HG02884 (cell line): ENCODE data around the gene BMPR1A.

Experiments
- ATAC-seq: cut with Tn5 transposase; IDR thresholded peaks from one replicate; pipeline ENCODE4 v1.9.1; 2021; ENCODE audit warnings: mild to moderate bottlenecking, moderate library complexity; ENCODE audit not compliant: unreplicated experiment

The BMPR1A gene

DNA sequence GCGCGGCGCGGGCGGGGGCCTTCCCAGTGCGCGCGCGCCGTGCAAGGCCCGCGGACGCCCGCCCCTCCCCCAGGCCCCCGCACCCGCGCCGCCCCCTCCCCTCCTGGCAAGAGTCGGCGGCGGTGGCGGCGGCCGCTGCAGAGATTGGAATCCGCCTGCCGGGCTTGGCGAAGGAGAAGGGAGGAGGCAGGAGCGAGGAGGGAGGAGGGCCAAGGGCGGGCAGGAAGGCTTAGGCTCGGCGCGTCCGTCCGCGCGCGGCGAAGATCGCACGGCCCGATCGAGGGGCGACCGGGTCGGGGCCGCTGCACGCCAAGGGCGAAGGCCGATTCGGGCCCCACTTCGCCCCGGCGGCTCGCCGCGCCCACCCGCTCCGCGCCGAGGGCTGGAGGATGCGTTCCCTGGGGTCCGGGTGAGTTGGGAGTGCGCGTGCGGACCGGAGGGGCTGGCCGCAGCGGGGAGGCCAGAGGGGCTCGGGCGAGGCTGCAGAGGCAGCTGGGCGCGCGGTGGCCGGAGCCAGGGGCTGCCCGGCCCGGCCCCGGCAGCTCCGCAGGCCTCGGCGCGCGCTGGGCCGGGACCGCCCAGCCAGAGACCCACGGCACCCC, at the start of gene BMPR1A:
Gene BMPR1A (plus strand): TSS at position 109 of the 602 bp plus-strand sequence. CDS start 119,400 bp downstream, outside the sequence.
- ATAC-seq: peak; percentile 29

DNA sequence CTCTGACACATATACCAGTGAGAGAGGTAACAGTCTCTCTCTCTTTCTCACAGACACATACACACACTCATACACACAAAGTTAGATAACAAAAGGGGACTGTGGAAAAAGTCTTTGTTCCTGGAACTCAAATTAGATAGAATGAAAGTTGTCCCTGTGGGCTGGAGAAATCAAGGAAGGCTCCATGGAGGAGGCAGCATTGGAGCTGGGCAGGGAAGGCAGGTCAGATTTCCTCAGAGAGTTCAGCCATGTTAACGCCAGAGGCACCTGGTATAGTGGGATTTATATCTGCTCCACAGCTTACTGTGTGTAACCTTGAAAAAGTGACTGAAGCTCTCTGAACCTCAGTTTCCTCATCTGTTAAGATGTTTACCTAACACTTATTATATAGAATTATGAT, 49.4 kb upstream of the BMPR1A start:
- ATAC-seq: no peak

DNA sequence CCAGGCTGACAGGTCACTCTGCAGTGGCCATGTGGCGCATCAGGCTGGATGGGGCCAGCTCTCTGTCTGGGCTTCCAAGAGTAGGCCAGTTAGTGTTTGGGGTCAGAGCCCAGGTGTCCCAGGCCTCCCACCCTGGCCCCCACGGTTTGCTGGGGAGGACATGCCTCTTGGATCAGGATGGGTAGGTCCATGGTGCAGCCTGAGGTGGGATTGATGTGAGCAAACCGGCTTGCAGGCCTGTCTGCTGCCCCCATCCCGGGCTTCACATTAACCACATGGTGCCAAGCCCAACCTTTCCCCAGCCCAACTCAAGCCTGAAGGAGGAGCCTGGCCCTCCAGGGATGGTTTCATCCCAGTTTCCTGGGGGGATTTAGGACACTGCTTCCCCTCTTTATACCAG, 48.9 kb upstream of the BMPR1A start:
- ATAC-seq: no peak

DNA sequence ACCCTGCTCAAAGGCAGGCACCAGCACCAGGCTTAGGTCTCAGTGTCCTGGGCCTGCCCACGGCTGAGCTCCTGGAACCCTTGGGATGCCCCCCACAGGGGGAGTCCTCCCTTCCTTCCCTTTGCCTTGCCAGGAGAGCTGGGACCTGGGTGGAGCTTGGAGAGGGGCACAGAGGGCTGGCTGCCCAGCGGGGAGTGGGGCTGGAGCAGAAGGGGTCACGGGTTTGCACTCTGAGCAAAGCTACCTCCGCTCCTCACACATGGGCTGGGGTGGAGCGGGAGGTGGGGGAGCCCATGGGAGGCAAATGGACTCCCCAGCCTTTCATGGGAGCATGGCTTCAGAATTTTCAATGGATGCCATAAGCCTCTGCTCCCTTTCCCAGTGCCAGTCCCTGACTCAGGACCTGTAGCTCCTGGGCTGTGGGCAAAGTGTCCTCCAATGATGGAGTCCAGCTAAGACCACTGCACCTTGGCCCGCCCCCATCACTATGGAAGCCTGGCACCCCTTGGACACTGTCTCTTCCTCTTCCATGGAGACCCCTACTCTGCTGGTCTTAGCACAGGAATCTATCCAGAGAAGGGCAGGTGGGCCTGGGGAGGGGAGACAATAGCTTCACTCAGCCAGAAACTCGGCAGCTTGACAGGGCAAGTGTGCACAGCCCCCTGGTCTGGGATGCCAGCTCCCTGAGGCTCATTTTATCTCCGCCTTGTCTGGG, 48.2 kb upstream of the BMPR1A start:
- ATAC-seq: no peak

DNA sequence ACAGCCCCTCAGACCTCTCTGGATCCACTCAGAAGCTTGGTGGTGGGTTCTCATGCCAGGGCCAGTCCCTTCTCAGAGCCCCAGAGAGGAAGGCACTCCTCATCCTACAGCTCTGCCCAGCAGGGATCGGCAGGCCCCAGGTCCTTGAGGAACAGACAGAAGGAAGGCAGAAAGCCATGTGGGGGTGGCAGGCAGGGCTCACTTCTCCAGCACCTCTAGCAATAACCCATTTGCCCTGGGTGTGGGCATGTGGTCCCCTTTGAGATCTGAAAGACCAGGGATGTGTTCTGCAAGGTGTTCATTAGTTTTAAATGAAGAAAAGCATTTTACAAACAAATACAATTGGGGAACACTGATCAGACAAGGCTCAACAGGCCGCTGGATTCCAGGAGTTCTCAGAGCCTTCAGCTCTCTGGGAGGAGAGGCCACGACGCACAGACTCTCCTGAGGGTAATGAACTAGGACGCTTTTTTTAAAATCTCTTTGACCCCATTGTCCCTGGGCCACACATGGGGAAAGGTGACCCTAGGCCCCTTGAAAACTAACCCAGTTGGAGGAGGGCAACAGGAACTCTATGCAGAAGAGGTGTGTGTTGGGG, 47.5 kb upstream of the BMPR1A start:
- no peak for ATAC-seq

DNA sequence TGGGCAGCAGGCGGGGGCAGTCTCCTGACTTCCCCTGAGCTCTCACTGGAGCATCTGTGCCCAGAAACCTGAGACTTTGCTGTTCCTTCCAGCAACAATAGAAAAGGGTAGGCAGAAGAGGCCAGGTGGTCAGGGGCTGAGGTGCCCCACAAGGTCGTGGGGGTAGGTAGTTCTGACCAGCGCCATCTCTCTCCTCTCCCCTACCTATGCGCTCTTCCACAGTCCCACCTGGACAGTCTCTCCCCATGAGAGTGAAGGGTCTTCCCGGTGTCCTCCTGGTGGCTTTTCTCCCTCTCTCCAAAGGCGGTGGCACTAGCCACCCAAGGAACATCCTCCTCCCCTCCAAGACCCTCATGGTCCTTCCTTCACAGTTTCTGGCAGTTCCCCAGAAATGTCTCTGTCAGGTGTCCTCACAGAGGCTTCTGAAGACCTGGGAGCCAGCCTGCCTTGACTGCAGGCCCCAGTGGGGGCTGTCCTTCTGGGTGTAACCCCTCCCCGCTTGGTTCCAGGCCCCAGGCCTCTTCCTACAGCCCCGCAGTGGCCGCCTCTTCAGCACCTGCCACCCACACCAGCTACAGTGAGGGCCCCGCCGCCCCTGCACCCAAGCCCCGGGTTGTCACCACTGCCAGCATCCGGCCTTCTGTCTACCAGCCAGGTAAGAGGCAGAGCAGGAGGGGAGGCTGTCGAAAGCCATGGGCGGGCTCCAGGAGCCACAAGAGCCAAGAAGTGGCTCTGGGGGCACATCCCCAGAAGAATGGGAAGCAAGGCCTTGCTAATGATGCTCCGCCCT, 46.8 kb upstream of the BMPR1A start:
- no peak for ATAC-seq

DNA sequence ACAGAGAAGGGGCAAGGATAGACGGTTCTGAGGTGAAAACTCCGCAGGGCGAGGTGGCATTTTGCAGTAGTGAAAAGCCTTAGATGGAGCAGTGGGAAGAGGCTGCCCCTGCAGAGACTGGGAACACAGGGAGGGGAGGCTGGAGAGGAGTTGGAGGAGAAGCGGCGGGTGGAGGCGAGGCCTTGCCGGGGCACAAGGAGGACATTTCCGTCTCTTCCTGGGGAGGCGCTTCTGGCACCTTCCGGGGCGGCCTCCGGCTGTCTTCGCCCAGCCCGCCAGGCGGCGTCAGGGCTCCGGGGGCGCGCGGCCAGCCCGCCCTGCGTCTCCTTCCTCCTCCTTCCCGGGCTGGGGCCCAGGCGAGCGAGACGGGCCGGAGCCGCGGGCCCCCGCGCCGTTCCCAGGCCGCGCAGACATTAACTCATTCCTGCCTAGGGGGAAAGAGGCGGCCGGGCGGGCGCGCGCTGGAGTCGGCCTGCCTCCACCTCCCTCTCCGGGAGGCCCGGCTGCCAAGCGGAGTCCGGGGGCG, 45.4 kb upstream of the BMPR1A start:
- peak; percentile 82 for ATAC-seq

DNA sequence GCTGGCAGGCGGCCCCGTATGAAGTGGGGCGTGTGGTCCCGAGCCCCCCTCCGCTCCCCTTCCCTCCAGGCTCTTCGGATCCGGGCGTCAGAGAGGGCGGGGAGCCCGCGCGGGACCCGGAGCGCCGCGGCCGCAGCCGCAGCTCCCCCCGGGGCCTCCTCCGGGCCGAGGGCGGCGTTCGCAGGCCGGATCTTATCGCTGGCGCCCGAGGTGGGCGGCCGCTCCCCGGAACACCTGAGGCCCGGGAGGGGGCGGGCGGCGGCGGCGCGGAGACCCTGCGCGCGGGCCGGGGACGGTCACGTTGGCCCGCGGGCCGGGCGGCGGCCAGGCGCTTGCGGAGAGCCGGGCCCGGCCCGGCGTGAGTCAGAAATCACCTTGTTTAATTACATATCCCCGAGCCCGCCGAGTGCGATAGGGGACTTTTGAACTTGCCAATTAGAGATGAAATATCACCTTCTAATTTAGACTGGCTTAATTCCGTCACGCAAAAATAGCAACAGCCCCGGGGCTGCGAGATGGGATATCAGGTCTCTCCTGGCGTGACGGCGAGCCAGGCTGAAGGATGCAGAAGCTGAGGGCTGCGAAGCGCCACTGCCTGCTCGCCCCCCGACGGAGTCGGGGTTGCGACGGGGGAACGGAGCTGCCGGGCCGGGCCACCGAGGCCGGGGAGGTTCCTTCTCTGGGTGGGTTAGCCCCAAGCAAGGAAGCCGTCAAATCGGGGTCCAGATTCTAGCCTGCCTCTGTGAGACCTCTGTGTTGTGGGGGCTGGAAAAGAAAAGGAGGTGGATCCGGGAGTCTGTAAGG, 44.7 kb upstream of the BMPR1A start:
- ATAC-seq: peak; percentile 42

DNA sequence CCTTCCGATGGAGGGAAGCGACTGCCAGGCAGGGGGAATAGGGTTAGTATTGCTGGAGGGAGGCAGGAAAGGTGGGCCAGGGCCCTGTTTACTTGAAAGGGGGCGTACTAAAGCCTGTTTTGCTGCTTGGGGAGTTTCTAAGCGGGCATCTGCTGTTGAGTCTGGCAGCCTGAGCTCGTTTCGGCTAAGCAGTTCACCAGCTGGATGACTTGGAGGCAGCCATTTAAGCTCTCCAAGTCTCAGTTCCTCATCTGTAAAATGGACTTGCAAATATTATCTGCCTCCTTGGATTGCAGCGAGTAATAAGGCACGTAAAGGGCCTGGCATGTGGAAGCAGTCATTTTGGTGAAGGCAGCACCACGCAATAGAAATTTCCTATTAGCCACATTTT, 44.1 kb upstream of the BMPR1A start:
- ATAC-seq: peak; percentile 16

DNA sequence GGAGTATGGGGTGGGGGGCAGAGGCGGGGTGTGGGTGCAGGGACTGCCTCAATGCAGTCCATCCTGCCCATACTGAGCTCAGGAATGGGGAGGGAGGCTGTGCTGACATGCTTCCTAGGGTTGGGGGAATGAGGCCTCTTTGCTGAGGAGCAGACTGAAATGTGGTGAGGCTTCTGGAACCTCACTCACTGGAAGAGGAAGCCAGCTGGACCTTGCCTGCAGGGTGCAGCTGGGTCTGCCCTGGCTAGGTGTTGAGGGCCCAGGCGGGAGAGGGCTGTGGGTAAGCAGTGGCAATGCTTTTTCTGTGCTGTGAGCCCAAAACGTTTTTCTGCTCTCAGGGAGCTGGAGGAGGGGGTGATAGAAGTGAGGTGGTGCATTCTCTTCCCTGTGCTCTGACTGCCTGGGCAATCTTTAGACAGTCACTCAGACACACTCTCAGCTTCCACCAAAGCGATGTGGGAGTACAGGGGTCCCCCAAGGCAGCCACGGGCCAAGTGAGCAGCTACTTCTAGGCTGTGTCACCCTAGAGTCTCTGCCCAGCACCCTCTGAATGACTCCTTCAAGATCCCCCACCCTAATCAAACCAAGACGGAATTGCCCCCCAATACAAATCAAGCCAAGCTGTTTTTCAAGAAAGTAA, 41.1 kb upstream of the BMPR1A start:
- no peak for ATAC-seq

DNA sequence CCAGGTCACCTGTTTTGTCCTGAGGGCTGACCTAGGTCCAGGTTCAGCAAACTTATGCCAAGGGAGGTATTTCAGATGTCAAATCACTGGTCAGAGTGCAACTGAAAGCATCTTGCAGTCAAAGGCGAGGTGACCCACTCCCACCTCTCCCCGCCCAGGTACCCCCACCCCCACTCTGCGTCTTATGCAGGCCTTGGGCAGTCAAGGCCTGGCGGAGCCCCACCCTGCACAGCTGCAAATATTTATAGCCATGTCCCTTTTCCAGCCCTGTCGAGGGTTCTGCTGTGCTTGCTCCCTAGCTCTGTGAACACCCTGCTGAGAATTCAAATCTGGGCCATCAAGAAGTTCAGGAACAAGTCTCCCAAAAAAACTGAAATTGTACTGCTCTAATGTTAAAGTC, 40.6 kb upstream of the BMPR1A start:
- no peak for ATAC-seq

DNA sequence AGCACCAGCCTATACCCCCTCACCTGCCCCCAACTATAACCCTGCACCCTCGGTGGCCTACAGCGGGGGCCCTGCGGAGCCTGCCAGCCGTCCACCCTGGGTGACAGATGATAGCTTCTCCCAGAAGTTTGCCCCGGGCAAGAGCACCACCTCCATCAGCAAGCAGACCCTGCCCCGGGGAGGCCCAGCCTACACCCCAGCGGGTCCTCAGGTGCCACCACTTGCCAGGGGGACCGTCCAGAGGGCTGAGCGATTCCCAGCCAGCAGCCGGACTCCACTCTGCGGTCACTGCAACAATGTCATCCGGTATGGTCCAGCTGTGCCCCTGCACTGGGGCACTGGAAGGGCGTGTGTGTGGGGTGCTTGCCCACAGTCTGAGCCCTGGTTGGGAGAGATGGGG, 40.0 kb upstream of the BMPR1A start:
- ATAC-seq: no peak

DNA sequence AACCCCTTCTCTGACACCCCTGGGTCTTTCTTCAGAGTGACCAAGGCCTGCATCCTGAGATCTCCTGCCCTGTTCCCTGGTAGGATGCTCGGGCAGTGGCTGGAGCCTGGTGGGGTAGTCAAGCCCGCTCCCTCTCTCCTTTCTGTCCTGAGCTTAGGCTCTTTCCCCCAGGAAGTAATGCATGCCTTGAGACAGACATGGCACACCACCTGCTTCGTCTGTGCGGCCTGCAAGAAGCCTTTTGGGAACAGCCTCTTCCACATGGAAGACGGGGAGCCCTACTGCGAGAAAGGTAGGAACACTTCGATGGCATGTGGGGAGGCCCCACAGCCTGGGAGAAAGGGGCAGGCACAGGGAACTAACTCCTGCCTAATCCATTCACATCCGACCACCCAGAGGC, 37.9 kb upstream of the BMPR1A start:
- ATAC-seq: no peak

DNA sequence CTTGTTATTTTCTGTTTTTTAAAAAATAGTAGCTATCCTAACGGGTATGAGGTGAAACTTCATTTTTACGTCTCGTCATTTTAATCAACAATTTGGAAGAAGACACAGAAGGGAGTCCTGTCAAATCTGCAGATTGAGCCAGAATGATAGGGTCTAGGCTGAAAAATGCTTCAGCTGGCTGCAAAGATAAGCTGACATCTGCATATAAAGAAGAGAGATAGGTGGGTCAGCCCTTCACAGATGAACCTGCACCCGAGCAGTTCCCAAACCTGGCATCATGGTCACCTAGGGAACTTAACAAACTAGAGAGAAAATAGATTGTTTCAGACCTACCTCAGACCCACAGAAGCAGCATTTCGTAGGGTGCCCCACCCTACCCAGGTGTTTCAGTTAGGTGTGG, 35.2 kb upstream of the BMPR1A start:
- ATAC-seq: no peak

DNA sequence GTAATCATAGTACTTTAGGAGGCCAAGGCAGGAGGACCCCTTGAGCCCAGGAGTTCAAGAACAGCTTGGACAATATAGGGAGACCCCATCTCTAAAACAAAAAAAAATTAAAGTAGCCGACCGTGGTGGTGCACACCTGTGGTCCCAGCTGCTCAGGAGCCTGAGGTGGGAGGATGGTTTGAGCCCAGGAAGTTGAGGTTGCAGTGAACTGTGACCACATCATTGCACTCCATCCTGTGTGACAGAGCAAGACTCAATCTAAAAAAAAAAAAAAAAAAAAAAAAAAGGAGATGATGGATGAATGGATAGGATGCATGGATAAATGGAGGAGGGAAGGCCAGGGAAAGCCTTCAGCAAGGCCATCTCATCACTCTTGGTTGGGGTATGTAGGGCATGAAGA, 33.4 kb upstream of the BMPR1A start:
- no peak for ATAC-seq

DNA sequence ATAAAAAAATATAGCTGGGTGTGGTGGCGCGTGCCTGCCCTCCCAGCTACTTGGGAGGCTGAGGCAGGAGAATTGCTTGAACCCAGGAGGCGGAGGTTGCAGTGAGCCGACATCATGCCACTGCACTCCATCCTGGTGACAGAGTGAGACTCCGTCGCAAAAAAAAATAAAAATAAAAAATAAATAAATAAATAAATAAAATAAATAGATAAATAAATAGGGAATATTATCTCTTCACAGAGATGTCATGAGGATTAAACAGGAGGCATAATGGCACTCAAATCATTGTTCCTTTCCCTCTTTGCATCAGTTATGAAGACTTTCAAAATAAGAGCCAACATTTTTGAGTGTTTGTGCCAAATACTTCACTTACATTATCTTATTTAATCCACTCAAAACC, 32.0 kb upstream of the BMPR1A start:
- no peak for ATAC-seq

DNA sequence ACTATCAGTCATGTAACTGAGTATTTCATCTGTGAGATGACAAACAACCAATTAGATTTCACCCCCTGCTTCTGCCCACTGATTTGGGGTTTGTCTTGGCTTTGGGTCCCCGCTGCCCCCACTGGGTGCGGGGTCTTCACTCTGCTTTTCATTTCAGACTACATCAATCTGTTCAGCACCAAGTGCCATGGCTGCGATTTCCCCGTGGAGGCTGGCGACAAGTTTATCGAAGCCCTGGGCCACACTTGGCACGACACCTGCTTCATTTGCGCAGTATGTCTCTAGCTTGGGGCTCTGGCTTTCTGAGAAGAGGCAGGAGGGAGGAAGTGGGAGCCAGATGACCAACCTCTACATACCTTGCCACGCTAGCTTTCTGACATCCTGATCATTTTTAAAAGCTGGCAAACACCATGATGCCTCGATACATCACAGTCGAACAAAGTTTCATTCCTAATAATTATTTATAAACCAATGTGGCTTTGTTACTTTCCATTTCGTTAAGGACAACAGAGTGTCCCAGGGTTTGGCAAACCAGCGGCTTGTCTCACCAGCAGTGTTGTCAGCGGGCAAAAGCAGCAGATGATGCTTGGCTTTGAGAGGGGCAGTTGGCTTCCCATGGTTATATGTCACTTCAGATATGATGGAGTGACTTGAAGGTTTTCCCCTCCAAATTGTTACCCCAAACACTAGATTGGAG, 30.3 kb upstream of the BMPR1A start:
- no peak for ATAC-seq

DNA sequence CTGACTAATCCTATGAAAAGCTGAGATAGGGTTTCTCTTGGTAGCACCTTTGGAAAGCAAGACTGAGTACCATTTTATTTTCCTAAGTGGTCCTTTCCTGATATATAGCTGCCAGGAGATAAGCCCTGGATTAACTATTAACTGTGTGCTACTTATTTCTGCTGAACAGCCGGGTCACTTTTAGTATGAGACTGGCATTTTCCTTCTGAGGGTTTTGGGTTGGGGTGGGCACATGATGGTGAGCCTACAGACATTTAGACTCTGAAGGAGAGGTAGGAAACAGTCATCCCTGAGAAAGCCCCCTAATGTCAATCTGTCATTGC, 29.8 kb upstream of the BMPR1A start:
- ATAC-seq: no peak

DNA sequence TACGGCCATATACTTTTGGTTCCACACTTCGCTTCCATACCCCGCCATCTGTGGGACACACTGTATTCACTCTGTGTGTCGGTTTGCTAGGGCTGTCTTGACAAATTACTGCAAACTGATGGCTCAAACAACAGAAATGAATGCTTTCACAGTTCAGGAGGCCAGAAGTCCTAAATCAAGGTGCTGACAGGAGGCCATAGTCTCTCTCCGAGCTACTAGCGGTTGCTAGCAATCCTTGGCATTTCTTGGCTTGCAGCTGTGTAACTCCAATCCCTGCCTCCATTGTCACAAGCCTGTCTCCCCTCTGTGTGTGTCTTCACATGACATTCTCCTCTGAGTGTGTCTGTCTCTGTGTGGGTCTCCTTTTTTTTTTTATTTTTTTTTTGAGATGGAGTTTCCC, 28.9 kb upstream of the BMPR1A start:
- ATAC-seq: no peak

DNA sequence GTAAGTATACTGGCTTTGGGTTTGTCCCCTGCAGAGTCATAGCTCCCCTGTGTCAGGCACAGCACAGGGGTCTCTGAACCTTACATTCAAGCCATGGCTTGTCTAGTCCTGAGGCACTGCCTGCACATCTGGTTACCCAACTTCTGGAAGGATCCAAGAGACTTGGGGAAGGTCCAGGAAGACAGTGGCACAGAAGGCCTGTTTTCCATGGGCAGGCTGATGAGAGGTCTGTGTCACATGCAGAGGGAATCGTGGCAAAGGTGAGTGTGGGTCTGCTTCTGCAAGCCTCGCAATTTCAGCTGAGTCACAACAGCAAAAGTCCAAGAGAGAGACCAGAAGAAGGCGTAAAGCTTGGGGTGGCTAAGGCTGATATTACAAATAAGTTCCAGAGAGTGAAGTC, 28.4 kb upstream of the BMPR1A start:
- no peak for ATAC-seq
